Measurements from ENCODE around the gene DGKI.

Gene DGKI

DNA sequence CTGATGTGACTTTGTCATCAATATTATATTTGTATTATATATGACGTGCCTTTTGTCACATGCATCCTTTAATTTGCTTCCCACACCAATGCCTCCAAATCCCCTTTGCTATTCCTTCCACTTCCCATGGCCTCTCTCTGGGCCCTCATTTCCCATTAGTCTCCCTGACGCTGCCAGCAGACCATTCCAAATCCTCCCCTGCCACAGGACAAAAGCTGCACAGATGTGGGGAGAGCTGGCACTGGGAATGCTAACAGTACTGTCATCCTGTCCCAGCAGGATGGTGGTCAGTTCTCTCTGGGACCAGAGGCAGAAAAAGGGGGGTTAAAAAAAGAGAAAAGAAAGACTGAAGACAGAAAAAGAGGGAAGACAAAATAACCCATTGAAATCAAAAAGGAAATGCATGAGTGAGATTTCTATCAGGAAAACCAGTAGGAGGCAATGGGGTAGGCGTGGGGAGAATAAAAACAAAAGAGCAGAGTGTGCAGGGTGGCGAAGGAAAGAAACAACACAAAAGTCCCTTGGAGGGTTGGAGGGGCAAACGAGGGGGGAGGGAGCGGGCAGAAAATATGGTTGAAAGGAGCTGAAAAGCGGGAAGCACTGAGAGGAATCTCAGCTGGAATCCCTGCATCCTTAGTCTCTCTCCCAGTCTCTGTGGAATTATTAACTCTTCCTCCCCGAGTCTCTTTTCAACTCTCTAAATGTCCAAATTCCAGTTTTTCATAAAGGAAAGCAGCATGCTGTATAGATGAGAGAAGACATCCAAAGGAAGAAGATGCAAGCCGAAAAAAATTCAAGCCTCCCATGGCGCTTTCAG, 444.0 kb downstream of the DGKI start:
- peak; percentile 34 for DNase-seq

DNA sequence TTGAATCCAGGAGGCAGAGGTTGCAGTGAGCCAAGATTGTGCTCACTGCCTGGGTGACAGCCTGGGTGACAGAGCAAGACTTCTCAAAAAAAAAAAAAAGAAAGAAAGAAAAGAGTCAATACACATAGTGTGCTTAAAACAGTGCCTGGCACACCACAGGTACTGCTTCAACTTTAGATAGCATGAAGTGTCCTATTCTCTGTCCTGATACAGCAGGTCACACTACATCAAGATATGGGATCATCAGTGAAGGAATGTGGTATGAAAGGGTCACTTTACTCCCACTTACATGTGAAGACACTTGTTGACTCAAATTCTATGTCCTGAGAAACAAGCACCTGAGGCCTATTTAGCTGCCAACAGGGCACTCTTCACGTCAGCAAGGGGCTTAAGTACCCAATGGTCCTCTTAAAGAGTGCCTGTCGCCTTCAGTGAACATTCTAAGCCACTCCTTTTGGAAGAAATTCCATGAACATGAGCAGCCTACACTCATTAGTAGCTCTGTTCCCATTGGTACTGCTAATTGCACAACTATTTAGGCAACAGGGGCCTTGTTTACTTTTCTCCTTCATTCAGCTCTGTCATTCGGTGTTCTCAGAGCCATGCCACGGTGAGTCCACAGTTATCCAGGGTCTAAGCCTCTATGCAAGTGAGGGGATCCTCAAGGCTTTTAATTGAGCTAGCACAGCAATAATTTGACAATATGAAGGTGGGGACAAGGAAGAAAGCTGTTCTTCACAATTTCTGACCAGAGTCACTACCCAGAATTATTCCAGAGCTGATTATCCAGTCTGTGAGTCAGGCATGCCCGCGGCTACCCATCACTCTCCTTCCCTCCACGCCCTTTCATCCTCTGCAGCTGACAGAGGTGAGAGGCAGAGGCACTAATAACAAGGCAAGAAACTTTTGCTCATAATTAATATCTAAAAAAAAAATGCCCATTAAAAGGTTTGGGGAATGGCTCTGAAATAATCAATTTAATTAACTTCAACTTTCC, 446.6 kb downstream of the DGKI start:
- peak; percentile 57 for DNase-seq

DNA sequence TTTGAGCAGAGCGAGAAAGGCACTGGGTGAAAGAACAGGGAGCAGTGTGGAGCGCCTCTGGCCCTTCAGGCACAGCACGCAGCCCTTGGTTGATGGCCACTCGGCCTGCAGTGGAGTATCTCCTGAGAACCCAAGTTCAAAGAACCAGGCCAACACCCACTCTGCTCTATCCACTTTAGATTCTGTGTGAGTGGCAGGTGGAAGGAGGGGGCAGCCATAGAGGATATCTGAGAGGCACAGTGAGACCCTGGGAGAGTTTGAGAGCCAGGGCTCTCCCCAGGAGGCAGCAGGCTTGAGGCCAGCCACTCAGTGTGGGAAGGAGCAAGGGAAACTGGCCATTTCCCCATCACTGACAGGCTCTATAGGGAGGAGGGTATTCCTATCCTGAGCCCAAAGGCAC, 450.7 kb downstream of the DGKI start:
- DNase-seq = no peak

DNA sequence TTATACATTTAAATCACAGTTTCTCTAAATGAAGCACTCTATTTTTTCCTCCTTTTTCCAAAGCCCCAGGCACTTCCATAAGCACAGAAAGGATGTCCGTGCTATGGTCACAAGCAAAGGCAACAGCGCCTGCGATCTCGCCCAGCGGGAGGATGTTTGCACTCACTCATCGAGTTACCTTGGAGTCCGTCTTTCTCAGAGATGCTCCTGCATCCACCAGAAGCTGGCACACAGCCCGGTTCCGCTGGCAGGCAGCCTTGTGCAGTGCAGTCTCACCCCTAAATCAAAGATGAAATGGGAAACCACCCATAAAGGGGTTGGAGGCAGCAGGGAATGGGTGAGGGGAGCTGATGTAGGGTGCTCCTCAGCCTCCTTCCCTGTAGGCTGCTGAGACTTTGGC, 451.4 kb downstream of the DGKI start:
- no peak for DNase-seq

DNA sequence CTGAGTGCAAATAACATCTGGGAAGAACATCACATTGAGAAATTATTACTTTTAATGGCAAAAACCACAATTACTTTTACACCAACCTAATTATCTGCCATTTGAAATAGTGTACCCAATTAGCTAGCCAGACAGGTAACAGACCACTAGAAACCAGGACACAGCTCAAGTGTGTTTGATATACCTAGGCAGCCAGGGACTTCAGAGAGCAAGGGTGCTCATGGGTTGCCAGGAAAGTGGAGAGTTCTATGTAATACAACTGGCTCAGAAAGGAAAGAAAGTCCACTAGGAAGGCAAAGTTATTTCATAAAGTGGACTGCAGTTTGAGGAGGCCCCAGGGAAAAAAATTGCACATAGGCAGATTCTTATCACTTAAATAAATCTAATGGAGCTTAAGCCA, 453.2 kb downstream of the DGKI start:
- DNase-seq = no peak

DNA sequence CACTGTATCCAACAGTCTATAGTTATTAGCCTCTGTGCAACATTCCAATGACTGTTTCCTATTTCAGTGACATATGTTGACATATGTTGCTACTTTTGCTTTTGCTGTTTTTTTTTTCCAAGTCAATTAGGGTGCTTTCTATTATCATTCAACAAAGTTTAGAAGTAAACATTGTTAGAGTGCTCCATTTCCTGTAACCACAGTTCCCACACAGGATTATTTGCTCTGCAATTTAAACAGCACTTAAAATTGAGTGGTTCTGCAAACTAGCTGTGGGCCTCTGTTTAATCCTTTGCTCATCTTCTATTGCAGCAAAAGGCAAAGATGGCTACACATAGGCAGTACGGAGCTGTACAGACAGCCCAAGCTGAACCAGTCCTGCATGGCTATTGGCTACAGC, 456.7 kb downstream of the DGKI start:
- DNase-seq = no peak

DNA sequence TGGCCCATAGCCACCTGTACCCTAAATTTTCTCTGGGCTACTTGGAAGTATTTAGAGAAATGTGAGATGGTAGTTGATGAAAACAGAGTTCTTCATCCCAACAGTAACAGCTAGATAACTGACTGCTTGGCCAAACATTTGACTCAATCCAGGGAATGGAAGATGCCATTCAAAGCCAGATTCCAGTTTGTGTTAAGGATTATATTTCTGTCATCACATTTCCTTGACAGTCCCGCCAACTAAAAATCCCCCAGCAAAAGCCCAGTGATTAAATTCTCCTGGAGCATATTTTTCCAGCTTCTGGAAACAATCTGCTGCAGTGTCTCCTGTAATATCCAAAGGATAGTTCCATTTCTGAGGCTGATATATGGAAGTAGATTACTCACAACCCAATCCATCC, 457.9 kb downstream of the DGKI start:
- DNase-seq = peak; percentile 2

DNA sequence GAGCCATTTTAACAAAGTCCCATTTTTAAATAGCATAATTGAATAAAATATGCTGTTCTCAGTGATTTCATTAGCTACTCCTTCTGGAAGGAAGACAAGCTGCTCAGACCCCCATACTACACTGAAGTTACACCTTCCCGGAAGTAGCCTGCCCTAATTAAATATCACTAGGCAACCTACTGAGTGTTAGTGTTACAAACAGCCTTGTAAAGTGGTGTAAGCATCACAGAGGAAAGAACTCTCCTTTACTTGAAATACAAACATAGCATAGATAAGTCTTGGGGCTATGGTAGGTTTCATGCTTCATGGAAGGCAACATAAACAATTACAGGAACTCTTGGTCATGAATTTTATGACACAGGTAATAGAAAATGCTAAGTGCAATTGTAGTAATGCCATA, 459.8 kb downstream of the DGKI start:
- no peak for DNase-seq

DNA sequence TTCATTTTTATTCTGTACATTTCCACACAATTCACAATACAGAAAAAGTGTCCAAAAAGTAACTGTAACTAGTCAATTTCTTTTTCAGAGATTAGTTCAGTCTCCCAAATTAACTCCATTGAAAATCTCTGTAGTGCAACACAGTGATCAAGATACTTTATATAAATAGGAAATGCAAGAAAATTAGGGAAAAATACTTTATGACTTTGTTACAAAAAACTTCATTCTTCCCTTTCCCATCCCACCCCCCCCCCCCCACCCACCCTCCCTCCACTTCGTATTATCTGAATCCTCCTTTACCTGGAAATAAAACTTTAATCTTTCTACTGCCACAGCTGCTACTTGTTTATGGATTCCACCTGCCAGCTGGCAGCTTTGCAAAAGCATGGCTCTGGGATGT, 465.7 kb downstream of the DGKI start:
- DNase-seq = no peak

DNA sequence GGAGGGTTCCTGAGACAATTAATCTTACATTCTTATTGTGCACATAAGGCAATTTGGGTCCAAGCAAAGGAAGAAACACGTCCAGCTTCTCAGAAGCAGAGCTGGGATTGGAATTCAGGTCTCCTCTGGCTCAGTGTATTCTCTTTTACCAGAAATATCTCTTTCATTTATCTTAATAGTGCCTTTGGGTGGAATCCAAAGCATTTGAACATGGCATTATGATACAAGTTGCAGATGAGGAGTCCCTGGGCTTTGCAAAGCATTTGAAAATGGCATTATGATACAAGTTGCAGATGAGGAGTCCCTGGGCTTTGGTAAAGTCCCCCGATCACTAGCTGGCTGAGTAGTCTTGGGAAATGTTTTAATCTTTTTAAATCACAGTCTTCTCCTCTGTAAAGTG, 473.3 kb downstream of the DGKI start:
- DNase-seq = no peak

DNA sequence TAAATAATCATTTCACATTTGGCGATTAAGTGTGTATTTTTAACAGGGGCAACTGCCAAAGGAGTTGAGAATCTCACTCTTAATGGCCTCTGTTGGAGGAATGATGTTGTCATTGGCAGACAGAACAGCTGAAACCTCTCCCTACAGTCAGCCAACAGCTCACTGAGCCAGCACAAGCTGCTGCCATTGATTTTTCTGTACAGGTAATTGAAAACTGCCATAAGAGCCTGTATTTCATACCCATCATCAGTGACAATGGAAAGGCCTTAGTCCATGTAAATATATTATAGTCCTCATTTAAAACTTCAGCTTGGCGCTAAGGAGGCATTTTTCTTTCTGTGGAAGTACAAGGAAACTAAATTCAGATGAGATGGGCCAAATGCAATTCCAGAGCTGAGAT, 475.2 kb downstream of the DGKI start:
- no peak for DNase-seq

DNA sequence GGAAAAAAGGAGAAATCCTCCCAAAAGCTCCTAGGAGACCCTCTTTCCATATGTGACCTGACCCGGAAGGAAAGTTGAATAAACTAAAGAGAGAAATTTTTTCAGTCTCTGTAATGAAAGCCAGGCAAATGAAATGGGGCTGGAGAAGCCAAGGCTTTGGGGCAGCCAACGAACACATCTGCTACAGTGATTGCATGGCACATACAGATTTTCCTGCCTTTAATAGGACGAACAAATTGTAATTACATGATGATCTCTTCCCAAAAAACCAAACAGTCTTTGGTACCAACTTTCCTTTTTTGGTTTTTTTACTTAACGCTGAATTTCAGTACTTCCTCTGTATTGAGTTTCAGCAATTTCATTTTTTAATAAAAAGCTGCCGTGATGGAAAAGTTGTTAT, 479.8 kb downstream of the DGKI start:
- DNase-seq = no peak

DNA sequence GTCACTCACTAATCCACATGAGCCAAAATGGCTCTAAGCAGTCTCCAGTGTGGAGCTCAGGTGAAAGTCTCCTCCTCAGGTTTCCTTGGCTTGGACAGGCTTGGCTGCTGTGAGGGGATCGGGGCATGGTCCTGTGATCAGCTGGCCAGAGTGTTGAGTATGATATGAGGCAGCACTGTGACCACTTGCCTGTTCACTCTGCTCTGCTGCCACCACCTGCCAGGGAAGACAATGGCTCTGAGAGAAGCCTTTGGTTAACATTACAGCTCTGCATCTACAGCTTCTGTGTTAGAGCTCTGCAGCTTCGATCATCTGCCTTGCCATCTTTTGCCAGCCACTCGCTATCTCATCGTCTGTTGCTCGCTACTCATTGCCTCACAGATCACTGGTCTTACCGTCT, 483.1 kb downstream of the DGKI start:
- no peak for DNase-seq

DNA sequence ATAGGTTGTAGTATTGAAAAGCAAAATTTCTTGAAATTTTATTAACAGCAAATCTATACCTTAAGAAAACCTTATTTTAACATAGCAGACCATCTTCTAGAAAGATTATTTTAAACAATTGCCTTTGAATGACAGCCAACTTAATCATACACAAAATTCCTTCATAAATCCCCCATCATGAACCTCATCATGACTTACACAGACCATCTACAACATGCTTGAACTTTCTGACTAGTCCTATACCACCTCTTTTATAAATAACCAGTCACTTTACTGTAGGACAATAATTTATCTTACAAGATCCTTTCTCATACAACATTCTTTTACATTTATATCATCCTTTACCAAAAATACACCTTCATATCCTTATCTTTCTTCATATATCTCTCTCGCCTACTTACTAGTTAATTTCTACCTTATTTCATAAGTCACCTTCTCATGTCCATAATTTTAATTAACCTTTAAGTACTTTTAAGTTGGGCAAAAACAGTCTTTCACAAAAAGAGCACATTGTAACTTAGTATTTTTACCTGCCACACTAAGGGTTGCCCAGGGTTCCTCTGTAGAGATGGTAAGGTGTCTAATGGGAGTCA, 486.6 kb downstream of the DGKI start:
- DNase-seq = no peak

DNA sequence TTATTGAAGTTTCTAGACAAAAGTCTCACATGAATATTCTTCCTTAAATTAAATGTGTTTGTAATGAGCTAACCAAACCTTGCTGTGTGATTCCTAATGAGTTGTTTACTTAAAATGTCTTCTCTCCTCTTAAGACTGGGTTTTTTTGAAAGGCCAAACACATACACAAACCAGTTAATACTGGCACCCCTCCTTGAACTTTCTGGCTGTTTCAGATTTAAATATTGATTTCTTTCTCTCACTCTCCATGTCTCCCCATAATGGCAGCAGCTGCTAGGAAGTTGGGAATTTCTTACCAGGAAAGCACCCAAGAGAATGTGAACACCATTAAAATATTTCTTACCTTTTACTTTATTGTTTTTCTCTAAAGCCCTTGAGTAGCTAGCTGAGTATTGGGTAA, 491.8 kb downstream of the DGKI start:
- no peak for DNase-seq

DNA sequence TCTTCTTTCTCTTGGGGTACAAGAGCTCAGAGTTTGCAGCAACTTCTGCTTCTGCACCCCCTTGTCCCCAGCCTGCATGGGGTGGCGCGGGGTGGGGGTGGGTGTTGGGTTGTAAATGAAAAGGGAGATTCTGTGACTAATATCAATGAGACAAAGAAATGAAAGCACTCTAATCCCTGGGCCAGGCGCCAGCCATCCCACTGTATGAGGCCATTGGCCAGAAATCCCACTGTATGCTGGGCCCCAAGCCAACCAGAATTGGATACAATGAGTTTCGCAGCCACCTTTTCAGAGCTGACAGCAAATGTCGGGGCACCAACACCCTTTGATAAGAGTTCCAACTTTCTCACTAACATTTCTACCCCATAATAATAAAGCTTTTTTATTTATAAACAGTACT, 492.4 kb downstream of the DGKI start:
- peak; percentile 30 for DNase-seq

DNA sequence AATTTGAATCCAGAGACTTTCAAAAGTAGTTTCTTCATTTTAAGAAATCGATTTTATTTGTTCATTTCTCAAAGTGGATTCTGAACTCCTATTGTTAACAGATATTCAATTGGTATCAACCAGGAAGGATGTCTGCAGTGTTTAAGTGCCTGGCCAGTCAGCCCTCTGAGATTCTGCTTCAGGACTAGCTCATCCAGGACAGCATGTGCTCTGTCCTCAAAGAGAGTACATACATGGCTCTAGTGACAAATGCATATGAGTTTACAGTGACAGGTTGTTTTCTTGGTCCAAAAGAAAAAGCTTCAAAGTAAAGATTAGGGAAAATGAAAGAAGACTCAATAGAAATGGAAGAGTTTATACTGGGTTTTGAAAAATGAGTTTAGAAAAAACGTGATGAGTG, 494.8 kb downstream of the DGKI start:
- no peak for DNase-seq

DNA sequence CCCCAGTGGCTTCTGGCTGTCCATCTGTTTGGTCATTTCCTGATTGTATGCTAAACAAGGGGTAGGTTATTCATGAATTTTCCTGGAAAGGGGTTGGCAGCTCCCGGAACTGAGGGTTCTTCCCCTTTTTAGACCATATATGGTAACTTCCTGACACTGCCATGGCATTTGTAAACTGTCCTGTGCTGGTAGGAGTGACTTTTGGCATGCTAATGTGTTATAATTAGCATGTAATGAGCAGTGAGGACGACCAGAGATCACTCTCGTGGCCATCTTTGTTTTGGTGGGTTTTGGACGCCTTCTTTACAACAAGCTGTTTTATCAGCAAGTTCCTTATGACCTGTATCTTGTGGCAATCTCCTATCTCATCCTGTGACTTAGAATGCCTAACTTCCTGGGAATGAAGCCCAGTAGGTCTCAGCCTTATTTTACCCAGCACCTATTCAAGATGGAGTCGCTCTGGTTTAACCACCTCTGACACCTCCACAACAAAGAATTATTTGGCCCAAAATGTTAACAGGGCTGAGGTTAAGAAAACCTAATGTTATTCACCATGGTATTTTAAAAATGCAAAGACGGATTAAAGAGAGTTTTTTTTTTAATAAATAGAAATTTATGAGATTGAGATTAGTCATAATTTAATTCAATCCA, 500.9 kb downstream of the DGKI start:
- DNase-seq = no peak

DNA sequence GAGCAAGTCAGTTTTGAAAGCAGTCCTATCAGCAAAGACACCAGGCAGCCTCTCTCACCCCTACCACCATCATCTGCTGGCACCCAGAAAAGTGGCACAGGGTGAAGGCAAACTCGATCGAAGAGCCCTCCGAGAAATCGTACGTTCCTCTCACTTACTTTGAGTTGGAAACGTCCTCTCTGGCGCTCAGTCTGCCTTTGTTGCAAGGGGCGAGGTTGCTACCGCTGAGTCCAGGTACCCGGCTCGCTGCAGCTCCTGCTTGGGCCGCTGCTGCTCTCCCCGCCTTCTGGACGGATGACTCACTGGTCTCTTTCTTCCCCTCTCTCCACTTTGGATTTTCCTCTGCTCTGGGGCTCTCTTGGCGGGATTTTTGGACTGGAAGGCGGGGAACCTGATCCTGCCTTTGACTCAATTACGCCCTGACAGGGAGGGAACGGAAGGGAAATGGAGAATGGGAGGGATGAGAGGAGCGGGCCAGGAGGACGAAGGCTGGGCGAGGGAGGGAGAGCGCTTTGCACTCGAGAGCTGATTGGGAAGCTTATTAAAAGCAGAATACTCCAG, 503.4 kb downstream of the DGKI start, which contains the start of gene PTN:
Gene PTN, minus strand, starts transcription at position 453 of the 561 bp plus-strand sequence. CDS start 88,760 bp downstream, outside the sequence.
- DNase-seq = peak; percentile 62

DNA sequence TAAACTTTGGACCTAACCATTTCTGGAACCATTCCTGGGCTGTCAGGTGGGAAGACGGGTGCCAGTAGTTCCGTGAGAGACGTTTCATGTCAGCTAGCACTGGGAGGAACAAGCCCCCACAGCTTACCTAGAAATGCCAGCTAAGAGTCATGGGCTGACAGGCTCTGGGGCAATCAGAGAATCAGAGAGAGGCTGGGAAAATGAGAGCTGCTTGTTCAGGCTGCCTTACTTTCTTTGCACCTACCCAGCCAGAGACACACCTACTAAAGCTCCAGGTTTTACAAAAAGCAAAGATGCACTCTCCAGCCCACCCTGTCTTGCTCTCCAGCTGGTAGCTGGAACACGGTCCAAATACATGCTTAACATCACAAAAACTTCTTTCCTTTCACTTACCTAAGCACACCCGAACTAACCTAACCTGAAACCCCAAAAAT, 503.9 kb downstream of the DGKI start:
- DNase-seq = no peak

DNA sequence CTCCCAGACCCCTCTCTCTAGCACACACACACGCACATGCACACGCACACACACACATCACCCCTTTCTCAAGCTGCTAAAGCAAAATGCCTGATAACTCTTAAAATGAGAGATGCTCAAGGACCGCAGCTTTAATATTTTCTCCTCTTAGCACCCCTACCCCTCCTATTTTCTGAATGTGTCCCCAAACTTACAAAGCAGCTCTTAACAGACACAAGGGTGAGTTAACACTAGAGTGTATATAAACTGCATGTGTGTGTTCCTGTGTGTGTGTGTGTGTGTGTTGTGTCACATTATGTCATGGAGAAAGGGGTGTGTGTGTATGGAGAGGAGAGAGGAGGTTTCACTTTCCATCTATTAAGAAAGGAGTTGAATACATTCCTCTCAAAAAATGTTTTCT, 504.5 kb downstream of the DGKI start:
- DNase-seq = peak; percentile 20

DNA sequence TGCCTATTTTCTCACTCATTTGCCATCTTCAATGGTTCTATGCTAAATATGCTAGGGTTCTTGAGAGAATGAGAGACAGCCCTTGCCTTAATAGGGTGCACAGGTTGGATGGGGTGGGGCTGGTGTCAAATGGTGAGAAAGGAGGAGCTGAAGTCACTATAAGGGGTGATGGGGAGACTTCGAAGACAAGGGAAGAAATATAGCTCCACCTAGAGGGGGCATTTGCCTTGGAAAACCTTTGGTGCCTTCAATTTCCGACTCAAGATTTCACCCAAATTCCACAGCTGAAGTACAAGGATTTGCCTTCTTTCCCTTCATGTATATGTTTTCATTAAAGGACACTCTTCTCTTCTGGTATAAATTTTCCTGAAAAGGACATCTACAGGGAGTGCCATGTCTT, 508.9 kb downstream of the DGKI start:
- no peak for DNase-seq

All from fibroblast of skin of scalp (primary cell).